WTC11 (cell line): ENCODE measurements around the gene GDF3. TPM values are rescaled to one million over a fixed set of nuclear protein-coding genes. Genes with fewer than 3 reads are reported as not detected.
"Not testable (repeated sequence)": the region's sequence is repeated elsewhere in the genome, so short reads cannot be mapped to it uniquely, and the experiment has no call there.

Experiments used
- ATAC-seq: fragments of 200-7000 bp; cut with Tn5 transposase; 2 replicates; pipeline ENCODE4 v1.10.0; 2021; ENCODE audit warnings: mild to moderate bottlenecking, moderate library complexity
- CTCF ChIA-PET: fragments of 300-600 bp; sonication (Branson Sonifier 250); formaldehyde crosslinking; loops from one replicate; lab custom pipeline; 2021; ENCODE audit warnings: antibody characterized with exemption; lab: Charles Lee
- POLR2A ChIA-PET: fragments of 350-600 bp; sonication (Branson Sonifier 250); formaldehyde crosslinking; loops from one replicate; lab custom pipeline; 2021; ENCODE audit warnings: antibody characterized with exemption; lab: Charles Lee
- DNase-seq: peaks from one replicate; pipeline ENCODE4 v3.0.0; 2021; ENCODE audit warnings: low spot score
- H3K27ac Mint-ChIP-seq: 2 replicates; pipeline ENCODE4 v1.8.0; 2021; ENCODE audit warnings: mixed read lengths
- H3K27me3 Mint-ChIP-seq: 2 replicates; pipeline ENCODE4 v1.8.0; 2021; ENCODE audit warnings: low read depth, mild to moderate bottlenecking, moderate library complexity, mixed read lengths
- H3K36me3 Mint-ChIP-seq: 2 replicates; pipeline ENCODE4 v1.8.0; 2021; ENCODE audit warnings: mixed read lengths
- H3K4me1 Mint-ChIP-seq: 2 replicates; pipeline ENCODE4 v1.8.0; 2022; ENCODE audit warnings: mixed read lengths
- H3K4me3 Mint-ChIP-seq: 2 replicates; pipeline ENCODE4 v1.8.0; 2021; ENCODE audit warnings: mild to moderate bottlenecking, moderate library complexity, mixed read lengths
- H3K9me3 Mint-ChIP-seq: 2 replicates; pipeline ENCODE4 v1.8.0; 2021; ENCODE audit warnings: mixed read lengths
- ATF3 ChIP-seq: sonication (generic); formaldehyde crosslinking; conservative IDR thresholded peaks from 2 replicates; pipeline ENCODE4 v1.8.1; 2022; ENCODE audit warnings: mild to moderate bottlenecking, missing genetic modification reagents
- CREB1 ChIP-seq: sonication (generic); formaldehyde crosslinking; IDR thresholded peaks from 2 replicates; pipeline ENCODE4 v1.8.0; 2023; ENCODE audit warnings: mild to moderate bottlenecking, missing genetic modification reagents
- CREM ChIP-seq: sonication (generic); formaldehyde crosslinking; IDR thresholded peaks from 2 replicates; pipeline ENCODE4 v1.8.1; 2022; ENCODE audit warnings: mild to moderate bottlenecking, missing genetic modification reagents, moderate library complexity
- E2F5 ChIP-seq: sonication (generic); formaldehyde crosslinking; IDR thresholded peaks from 2 replicates; pipeline ENCODE4 v1.8.1; 2022; ENCODE audit warnings: mild to moderate bottlenecking, moderate library complexity, missing genetic modification reagents
- ETV6 ChIP-seq: sonication (generic); formaldehyde crosslinking; IDR thresholded peaks from 2 replicates; pipeline ENCODE4 v1.8.1; 2022; ENCODE audit warnings: mild to moderate bottlenecking, missing genetic modification reagents
- GABPB1 ChIP-seq: sonication (generic); formaldehyde crosslinking; IDR thresholded peaks from 2 replicates; pipeline ENCODE4 v1.8.1; 2023; ENCODE audit warnings: mild to moderate bottlenecking, missing genetic modification reagents
- GRHL2 ChIP-seq: fragments of 250-450 bp; sonication (Bioruptor Pico); IDR thresholded peaks from 2 replicates; pipeline ENCODE4 v1.8.0; 2022; ENCODE audit warnings: mild to moderate bottlenecking, moderate library complexity; ENCODE audit not compliant: insufficient replicate concordance, severe bottlenecking
- JUN ChIP-seq: sonication (generic); formaldehyde crosslinking; IDR thresholded peaks from 2 replicates; pipeline ENCODE4 v1.8.0; 2023; ENCODE audit warnings: mild to moderate bottlenecking, missing genetic modification reagents
- MYBL2 ChIP-seq: sonication (generic); formaldehyde crosslinking; IDR thresholded peaks from 2 replicates; pipeline ENCODE4 v1.8.1; 2023; ENCODE audit warnings: mild to moderate bottlenecking, moderate library complexity, missing genetic modification reagents
- OVOL2 ChIP-seq: fragments of 250-450 bp; sonication (Bioruptor Pico); IDR thresholded peaks from 2 replicates; pipeline ENCODE4 v1.9.0; 2021; ENCODE audit warnings: mild to moderate bottlenecking, borderline replicate concordance
- SMAD4 ChIP-seq: sonication (generic); formaldehyde crosslinking; IDR thresholded peaks from 2 replicates; pipeline ENCODE4 v1.8.0; 2022; ENCODE audit warnings: mild to moderate bottlenecking, missing genetic modification reagents
- TCF7 ChIP-seq: sonication (generic); formaldehyde crosslinking; IDR thresholded peaks from 2 replicates; pipeline ENCODE4 v1.8.0; 2022; ENCODE audit warnings: mild to moderate bottlenecking, low read depth, missing genetic modification reagents, moderate library complexity
- ZNF138 ChIP-seq: sonication (generic); formaldehyde crosslinking; conservative IDR thresholded peaks from 2 replicates; pipeline ENCODE4 v1.8.1; 2022; ENCODE audit warnings: mild to moderate bottlenecking, moderate library complexity, missing genetic modification reagents
- ZNF219 ChIP-seq: sonication (generic); formaldehyde crosslinking; IDR thresholded peaks from 2 replicates; pipeline ENCODE4 v1.8.0; 2023; ENCODE audit warnings: missing genetic modification reagents, mild to moderate bottlenecking, borderline replicate concordance
- ZNF423 ChIP-seq: fragments of 250-450 bp; sonication (Bioruptor Pico); IDR thresholded peaks from 2 replicates; pipeline ENCODE4 v2.1.2; 2022; ENCODE audit warnings: mild to moderate bottlenecking, moderate library complexity
- total RNA-seq: library from RNA; stranded (reverse); gene quantifications from 3 replicates; pipeline ENCODE4 v1.2.3, GENCODE V29; 2021
- TF ChIP-seq, protein P1 (sequence below): sonication (generic); formaldehyde crosslinking; IDR thresholded peaks from 2 replicates; pipeline ENCODE4 v1.8.0; 2023; ENCODE audit warnings: missing genetic modification reagents
- TF ChIP-seq, protein P2 (sequence below): sonication (generic); formaldehyde crosslinking; IDR thresholded peaks from 2 replicates; pipeline ENCODE4 v1.8.0; 2023; ENCODE audit warnings: mild to moderate bottlenecking, missing genetic modification reagents
- TF ChIP-seq, protein P3 (sequence below): fragments of 250-450 bp; sonication (Bioruptor Pico); IDR thresholded peaks from 2 replicates; pipeline ENCODE4 v1.9.0; 2021; ENCODE audit warnings: moderate library complexity, mild to moderate bottlenecking, inconsistent platforms, borderline replicate concordance
- TF ChIP-seq, protein P4 (sequence below): sonication (generic); formaldehyde crosslinking; IDR thresholded peaks from 2 replicates; pipeline ENCODE4 v1.8.1; 2023; ENCODE audit warnings: mild to moderate bottlenecking, missing genetic modification reagents, borderline replicate concordance
- TF ChIP-seq, protein P5 (sequence below): sonication (generic); formaldehyde crosslinking; IDR thresholded peaks from 2 replicates; pipeline ENCODE4 v1.8.1; 2023; ENCODE audit warnings: mild to moderate bottlenecking, missing genetic modification reagents, moderate library complexity

Gene GDF3
- total RNA-seq, 1 experiment from 2014 or later = 42.0 TPM

DNA sequence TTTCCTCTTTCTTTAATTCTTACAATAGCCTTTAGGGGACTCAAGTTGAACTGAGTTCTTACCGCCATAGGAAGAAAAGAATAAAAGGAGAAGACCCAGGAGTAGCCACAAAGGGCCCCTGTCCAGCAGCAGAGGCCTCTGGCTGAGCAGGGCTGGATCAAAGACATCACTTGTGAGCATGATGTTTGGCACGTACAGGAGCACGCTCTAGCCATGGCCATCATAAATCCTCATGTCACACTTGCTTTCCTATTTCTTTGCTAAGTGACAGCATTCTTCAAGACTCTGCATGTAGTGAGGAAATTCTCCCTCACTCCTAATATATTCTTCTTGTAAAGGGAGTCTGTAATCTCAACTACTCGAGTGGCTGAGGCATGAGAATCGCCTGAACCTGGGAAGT is 35.9 kb upstream of the GDF3 start:
- Mint-ChIP-seq H3K36me3 (peaks cover 9% of the 10 kb centered on the region), H3K4me3 (no peak overlapping the region), H3K27ac (no peak overlapping the region), H3K9me3 (peaks cover 9% of the 10 kb centered on the region; the same call in 1 of the 2 replicates), H3K27me3 (no peaks in the 10 kb centered on the region), H3K4me1 (peaks cover 20% of the 10 kb centered on the region)
- ATAC-seq = no peak
- CTCF ChIA-PET = interaction anchor here (0.6 to 1.0 kb wide), 3 partner anchors 16 to 205 kb away, joined by 3 read pairs; no protein-coding TSS in a partner anchor
- POLR2A ChIA-PET = no interaction called here
- TF ChIP-seq SMAD4 (CRISPR knock-in tag) (no peak), GABPB1 (CRISPR knock-in tag) (no peak), CREB1 (CRISPR knock-in tag) (no peak), ZNF423 (CRISPR knock-in tag) (no peak), TCF7 (CRISPR knock-in tag) (no peak), GRHL2 (CRISPR knock-in tag) (no peak), CREM (CRISPR knock-in tag) (no peak)
- TF ChIP-seq, protein P1, sequence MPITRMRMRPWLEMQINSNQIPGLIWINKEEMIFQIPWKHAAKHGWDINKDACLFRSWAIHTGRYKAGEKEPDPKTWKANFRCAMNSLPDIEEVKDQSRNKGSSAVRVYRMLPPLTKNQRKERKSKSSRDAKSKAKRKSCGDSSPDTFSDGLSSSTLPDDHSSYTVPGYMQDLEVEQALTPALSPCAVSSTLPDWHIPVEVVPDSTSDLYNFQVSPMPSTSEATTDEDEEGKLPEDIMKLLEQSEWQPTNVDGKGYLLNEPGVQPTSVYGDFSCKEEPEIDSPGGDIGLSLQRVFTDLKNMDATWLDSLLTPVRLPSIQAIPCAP (CRISPR knock-in tag) = no peak
- DNase-seq = no peak

DNA sequence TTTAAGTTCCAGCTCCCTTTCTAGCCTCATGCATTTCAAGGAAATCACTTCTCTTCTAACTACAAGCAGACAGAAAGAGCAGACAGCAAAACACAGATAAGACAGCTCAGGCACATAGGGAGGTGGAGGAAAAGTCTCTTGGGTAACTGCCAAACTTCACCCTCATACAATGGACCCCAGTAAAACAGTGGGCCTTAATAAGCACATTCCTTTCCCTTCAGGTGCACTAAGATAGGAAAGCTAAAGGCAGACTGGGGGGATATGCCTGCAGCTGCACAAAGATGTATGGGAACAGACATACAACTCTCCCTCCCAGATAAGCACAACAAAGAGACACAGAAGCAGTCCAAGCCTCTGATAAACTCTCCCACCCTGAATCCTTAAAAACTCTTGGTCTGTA is 35.4 kb upstream of the GDF3 start:
- H3K4me1 Mint-ChIP-seq = peaks cover 20% of the 10 kb centered on the region
- peaks cover 12% of the 10 kb centered on the region for H3K9me3 Mint-ChIP-seq
- ATAC-seq, H3K4me3 Mint-ChIP-seq, DNase-seq, H3K27ac Mint-ChIP-seq, H3K36me3 Mint-ChIP-seq, H3K27me3 Mint-ChIP-seq, POLR2A ChIA-PET: not testable (repeated sequence)
- CTCF ChIA-PET = interaction anchor here (0.6 to 1.0 kb wide), 4 partner anchors 15 to 205 kb away, joined by 3 to 4 read pairs (median 3); no protein-coding TSS in a partner anchor

GRCh38 chr12:7729746-7730145 is 34.2 kb upstream of the GDF3 start:
- H3K27ac Mint-ChIP-seq = peak overlapping the region; percentile 61; the same call in 1 of the 2 replicates
- ATAC-seq = no peak
- H3K9me3 Mint-ChIP-seq = peaks cover 22% of the 10 kb centered on the region
- no peak overlapping the region for H3K4me3 Mint-ChIP-seq
- H3K36me3 Mint-ChIP-seq = peaks cover 16% of the 10 kb centered on the region
- DNase-seq = no peak
- CTCF ChIA-PET = no interaction called here
- TF ChIP-seq ZNF138 (CRISPR knock-in tag) (no peak), ZNF219 (CRISPR knock-in tag) (no peak), OVOL2 (CRISPR knock-in tag) (no peak), ATF3 (CRISPR knock-in tag) (no peak), E2F5 (CRISPR knock-in tag) (no peak), MYBL2 (no peak), ETV6 (no peak), JUN (no peak)
- TF ChIP-seq, protein P2, sequence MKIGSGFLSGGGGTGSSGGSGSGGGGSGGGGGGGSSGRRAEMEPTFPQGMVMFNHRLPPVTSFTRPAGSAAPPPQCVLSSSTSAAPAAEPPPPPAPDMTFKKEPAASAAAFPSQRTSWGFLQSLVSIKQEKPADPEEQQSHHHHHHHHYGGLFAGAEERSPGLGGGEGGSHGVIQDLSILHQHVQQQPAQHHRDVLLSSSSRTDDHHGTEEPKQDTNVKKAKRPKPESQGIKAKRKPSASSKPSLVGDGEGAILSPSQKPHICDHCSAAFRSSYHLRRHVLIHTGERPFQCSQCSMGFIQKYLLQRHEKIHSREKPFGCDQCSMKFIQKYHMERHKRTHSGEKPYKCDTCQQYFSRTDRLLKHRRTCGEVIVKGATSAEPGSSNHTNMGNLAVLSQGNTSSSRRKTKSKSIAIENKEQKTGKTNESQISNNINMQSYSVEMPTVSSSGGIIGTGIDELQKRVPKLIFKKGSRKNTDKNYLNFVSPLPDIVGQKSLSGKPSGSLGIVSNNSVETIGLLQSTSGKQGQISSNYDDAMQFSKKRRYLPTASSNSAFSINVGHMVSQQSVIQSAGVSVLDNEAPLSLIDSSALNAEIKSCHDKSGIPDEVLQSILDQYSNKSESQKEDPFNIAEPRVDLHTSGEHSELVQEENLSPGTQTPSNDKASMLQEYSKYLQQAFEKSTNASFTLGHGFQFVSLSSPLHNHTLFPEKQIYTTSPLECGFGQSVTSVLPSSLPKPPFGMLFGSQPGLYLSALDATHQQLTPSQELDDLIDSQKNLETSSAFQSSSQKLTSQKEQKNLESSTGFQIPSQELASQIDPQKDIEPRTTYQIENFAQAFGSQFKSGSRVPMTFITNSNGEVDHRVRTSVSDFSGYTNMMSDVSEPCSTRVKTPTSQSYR (CRISPR knock-in tag) = no peak
- TF ChIP-seq, protein P3, sequence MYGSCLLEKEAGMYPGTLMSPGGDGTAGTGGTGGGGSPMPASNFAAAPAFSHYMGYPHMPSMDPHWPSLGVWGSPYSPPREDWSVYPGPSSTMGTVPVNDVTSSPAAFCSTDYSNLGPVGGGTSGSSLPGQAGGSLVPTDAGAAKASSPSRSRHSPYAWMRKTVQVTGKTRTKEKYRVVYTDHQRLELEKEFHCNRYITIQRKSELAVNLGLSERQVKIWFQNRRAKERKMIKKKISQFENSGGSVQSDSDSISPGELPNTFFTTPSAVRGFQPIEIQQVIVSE (CRISPR knock-in tag) = no peak
- TF ChIP-seq, protein P4, sequence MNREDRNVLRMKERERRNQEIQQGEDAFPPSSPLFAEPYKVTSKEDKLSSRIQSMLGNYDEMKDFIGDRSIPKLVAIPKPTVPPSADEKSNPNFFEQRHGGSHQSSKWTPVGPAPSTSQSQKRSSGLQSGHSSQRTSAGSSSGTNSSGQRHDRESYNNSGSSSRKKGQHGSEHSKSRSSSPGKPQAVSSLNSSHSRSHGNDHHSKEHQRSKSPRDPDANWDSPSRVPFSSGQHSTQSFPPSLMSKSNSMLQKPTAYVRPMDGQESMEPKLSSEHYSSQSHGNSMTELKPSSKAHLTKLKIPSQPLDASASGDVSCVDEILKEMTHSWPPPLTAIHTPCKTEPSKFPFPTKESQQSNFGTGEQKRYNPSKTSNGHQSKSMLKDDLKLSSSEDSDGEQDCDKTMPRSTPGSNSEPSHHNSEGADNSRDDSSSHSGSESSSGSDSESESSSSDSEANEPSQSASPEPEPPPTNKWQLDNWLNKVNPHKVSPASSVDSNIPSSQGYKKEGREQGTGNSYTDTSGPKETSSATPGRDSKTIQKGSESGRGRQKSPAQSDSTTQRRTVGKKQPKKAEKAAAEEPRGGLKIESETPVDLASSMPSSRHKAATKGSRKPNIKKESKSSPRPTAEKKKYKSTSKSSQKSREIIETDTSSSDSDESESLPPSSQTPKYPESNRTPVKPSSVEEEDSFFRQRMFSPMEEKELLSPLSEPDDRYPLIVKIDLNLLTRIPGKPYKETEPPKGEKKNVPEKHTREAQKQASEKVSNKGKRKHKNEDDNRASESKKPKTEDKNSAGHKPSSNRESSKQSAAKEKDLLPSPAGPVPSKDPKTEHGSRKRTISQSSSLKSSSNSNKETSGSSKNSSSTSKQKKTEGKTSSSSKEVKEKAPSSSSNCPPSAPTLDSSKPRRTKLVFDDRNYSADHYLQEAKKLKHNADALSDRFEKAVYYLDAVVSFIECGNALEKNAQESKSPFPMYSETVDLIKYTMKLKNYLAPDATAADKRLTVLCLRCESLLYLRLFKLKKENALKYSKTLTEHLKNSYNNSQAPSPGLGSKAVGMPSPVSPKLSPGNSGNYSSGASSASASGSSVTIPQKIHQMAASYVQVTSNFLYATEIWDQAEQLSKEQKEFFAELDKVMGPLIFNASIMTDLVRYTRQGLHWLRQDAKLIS (CRISPR knock-in tag) = no peak
- TF ChIP-seq, protein P5, sequence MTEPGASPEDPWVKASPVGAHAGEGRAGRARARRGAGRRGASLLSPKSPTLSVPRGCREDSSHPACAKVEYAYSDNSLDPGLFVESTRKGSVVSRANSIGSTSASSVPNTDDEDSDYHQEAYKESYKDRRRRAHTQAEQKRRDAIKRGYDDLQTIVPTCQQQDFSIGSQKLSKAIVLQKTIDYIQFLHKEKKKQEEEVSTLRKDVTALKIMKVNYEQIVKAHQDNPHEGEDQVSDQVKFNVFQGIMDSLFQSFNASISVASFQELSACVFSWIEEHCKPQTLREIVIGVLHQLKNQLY = no peak
- no peaks in the 10 kb centered on the region for H3K27me3 Mint-ChIP-seq
- H3K4me1 Mint-ChIP-seq = peaks cover 20% of the 10 kb centered on the region
- POLR2A ChIA-PET = no interaction called here
